ENCODE data around the gene ZNF76.

The ZNF76 gene

GRCh38 chr6:35296931-35297600, 37.5 kb downstream of the ZNF76 start:
- H3K4me3 ChIP-seq (ENCODE audit: low read depth, low read length) = no peak overlapping the region
- no peak for TF ChIP-seq CTCF (IDR thresholded peaks at IDR 0.05; ENCODE audit: borderline replicate concordance, insufficient read depth, low read depth, low read length)

- H3K4me3 ChIP-seq (ENCODE audit: low read depth, low read length) = peak within 1 kb of the TSS; percentile 57
- TF ChIP-seq CTCF (IDR thresholded peaks at IDR 0.05; ENCODE audit: borderline replicate concordance, insufficient read depth, low read depth, low read length) = peak; percentile 93
Measured at GRCh38 chr6:35297601-35298481, 38.3 kb downstream of the ZNF76 start, which contains the start of gene DEF6. Gene DEF6, plus strand, starts transcription at chr6:35297818. Its CDS starts 39 bp downstream, at chr6:35297857.

- no peak for TF ChIP-seq CTCF (IDR thresholded peaks at IDR 0.05; ENCODE audit: borderline replicate concordance, insufficient read depth, low read depth, low read length)
- peak overlapping the region; percentile 57 for H3K4me3 ChIP-seq (ENCODE audit: low read depth, low read length)
Measured at GRCh38 chr6:35298625-35299140, 39.1 kb downstream of the ZNF76 start.

- no peak overlapping the region for H3K4me3 ChIP-seq (ENCODE audit: low read depth, low read length)
- TF ChIP-seq CTCF (IDR thresholded peaks at IDR 0.05; ENCODE audit: borderline replicate concordance, insufficient read depth, low read depth, low read length) = no peak
Measured at GRCh38 chr6:35299674-35300073, 40.1 kb downstream of the ZNF76 start.

GRCh38 chr6:35300848-35301247, 41.3 kb downstream of the ZNF76 start:
- H3K4me3 ChIP-seq (ENCODE audit: low read depth, low read length) = no peak overlapping the region
- no peak for TF ChIP-seq CTCF (IDR thresholded peaks at IDR 0.05; ENCODE audit: borderline replicate concordance, insufficient read depth, low read depth, low read length)

GRCh38 chr6:35302604-35303241, 43.2 kb downstream of the ZNF76 start:
- TF ChIP-seq CTCF (IDR thresholded peaks at IDR 0.05; ENCODE audit: borderline replicate concordance, insufficient read depth, low read depth, low read length) = no peak
- peak overlapping the region; percentile 0 for H3K4me3 ChIP-seq (ENCODE audit: low read depth, low read length)
